ENCODE measurements around the gene RAMP1. TPM values are rescaled to one million over a fixed set of nuclear protein-coding genes. Genes with fewer than 3 reads are reported as not detected.

The RAMP1 gene
- total RNA-seq, 5 donors from 2014 or later (not counting 1 experiment from before 2014, with no cell fraction given): 0.61 to 1.1 (median 0.95) TPM; not detected in 1

- H3K27me3 ChIP-seq (replicated peaks in 1 of 2; ENCODE audit: control insufficient read depth in 2 of 2, extremely low read depth in 1 of 2, insufficient read depth in 2 of 2, low read length in 1 of 2): no peaks in the 10 kb centered on the region
- WGBS (ENCODE audit: insufficient coverage): 89% methylated on average over 2 of the region's 5 CpGs
- Mint-ChIP-seq H3K4me1 (peaks cover 3 to 13% (median 11%) of the 10 kb centered on the region in 3 donors), H3K27me3 (peaks cover 0 to 4% of the 10 kb centered on the region in 2 donors), H3K9me3 (no peaks in the 10 kb centered on the region), H3K27ac (no peak overlapping the region), H3K4me3 (no peak overlapping the region), H3K36me3 (no peaks in the 10 kb centered on the region)
- H3K27ac ChIP-seq (ENCODE audit: low read length): no peak overlapping the region
- DNase-seq: no peak
- no peaks in the 10 kb centered on the region for H3K36me3 ChIP-seq (ENCODE audit: control insufficient read depth in 2 of 2, extremely low read depth in 1 of 2, insufficient read depth in 1 of 2, low read length in 1 of 2)
- POLR2A ChIA-PET: no interaction called here
- no peak overlapping the region for H3K4me3 ChIP-seq (ENCODE audit: control insufficient read depth in 1 of 2, extremely low read depth in 1 of 2, low read length in 1 of 2)
- CTCF ChIA-PET: no interaction called here
- ATAC-seq (replicated peaks in 1 of 4): no peak
- H3K4me1 ChIP-seq (ENCODE audit: control insufficient read depth in 1 of 2, extremely low read depth in 1 of 2, insufficient read depth in 2 of 2, low read length in 2 of 2): no peaks in the 10 kb centered on the region
- H3K9me3 ChIP-seq: no peaks in the 10 kb centered on the region
Observed at GRCh38 chr2:237934186-237934585, 74.8 kb downstream of the RAMP1 start.

- 94% methylated on average over 9 of the region's 11 CpGs for WGBS (ENCODE audit: insufficient coverage)
- Mint-ChIP-seq H3K27me3 (peaks cover 0 to 4% of the 10 kb centered on the region in 2 donors), H3K27ac (no peak overlapping the region), H3K9me3 (peaks cover 0 to 4% (median 3%) of the 10 kb centered on the region in 3 donors), H3K4me1 (peaks cover 15 to 28% (median 24%) of the 10 kb centered on the region in 3 donors), H3K36me3 (peaks cover 6% of the 10 kb centered on the region), H3K4me3 (no peak overlapping the region)
- ChIA-PET POLR2A (no interaction called here), CTCF (no interaction called here)
- H3K36me3 ChIP-seq (ENCODE audit: control insufficient read depth in 2 of 2, extremely low read depth in 1 of 2, insufficient read depth in 1 of 2, low read length in 1 of 2): no peaks in the 10 kb centered on the region
- no peak overlapping the region for H3K4me3 ChIP-seq (ENCODE audit: control insufficient read depth in 1 of 2, extremely low read depth in 1 of 2, low read length in 1 of 2)
- H3K27ac ChIP-seq (ENCODE audit: low read length): no peak overlapping the region
- H3K4me1 ChIP-seq (ENCODE audit: control insufficient read depth in 1 of 2, extremely low read depth in 1 of 2, insufficient read depth in 2 of 2, low read length in 2 of 2): peaks cover 0 to 9% of the 10 kb centered on the region in 2 experiments
- H3K9me3 ChIP-seq: no peaks in the 10 kb centered on the region
- ATAC-seq (replicated peaks in 1 of 4): no peak
- DNase-seq: no peak
- H3K27me3 ChIP-seq (replicated peaks in 1 of 2; ENCODE audit: control insufficient read depth in 2 of 2, extremely low read depth in 1 of 2, insufficient read depth in 2 of 2, low read length in 1 of 2): no peaks in the 10 kb centered on the region
Observed at GRCh38 chr2:237935740-237936452, 76.5 kb downstream of the RAMP1 start.

GRCh38 chr2:237939251-237939650 lies 79.8 kb downstream of the RAMP1 start:
- Histone ChIP-seq H3K4me3 (ENCODE audit: control insufficient read depth in 1 of 2, extremely low read depth in 1 of 2, low read length in 1 of 2) (no peak overlapping the region), H3K27me3 (replicated peaks in 1 of 2; ENCODE audit: control insufficient read depth in 2 of 2, extremely low read depth in 1 of 2, insufficient read depth in 2 of 2, low read length in 1 of 2) (no peaks in the 10 kb centered on the region), H3K9me3 (no peaks in the 10 kb centered on the region), H3K4me1 (ENCODE audit: control insufficient read depth in 1 of 2, extremely low read depth in 1 of 2, insufficient read depth in 2 of 2, low read length in 2 of 2) (peaks cover 15 to 42% of the 10 kb centered on the region in 2 experiments), H3K27ac (ENCODE audit: low read length) (no peak overlapping the region), H3K36me3 (ENCODE audit: control insufficient read depth in 2 of 2, extremely low read depth in 1 of 2, insufficient read depth in 1 of 2, low read length in 1 of 2) (no peaks in the 10 kb centered on the region)
- Mint-ChIP-seq H3K27me3 (no peaks in the 10 kb centered on the region), H3K27ac (peak overlapping the region; percentile 2 to 26), H3K4me1 (peaks cover 43 to 61% (median 45%) of the 10 kb centered on the region in 3 donors), H3K4me3 (no peak overlapping the region), H3K36me3 (peaks cover 9% of the 10 kb centered on the region), H3K9me3 (peaks cover 0 to 5% (median 4%) of the 10 kb centered on the region in 3 donors)
- ChIA-PET POLR2A (no interaction called here), CTCF (interaction anchor here in 1 of 2 donors (1.1 kb wide), 1 partner anchor 16 kb away, joined by 3 read pairs; no protein-coding TSS in a partner anchor)
- DNase-seq: no peak
- no peak for ATAC-seq (replicated peaks in 1 of 4)

- Histone ChIP-seq H3K4me3 (ENCODE audit: control insufficient read depth in 1 of 2, extremely low read depth in 1 of 2, low read length in 1 of 2) (no peak overlapping the region), H3K27ac (ENCODE audit: low read length) (peak overlapping the region; percentile 83), H3K4me1 (ENCODE audit: control insufficient read depth in 1 of 2, extremely low read depth in 1 of 2, insufficient read depth in 2 of 2, low read length in 2 of 2) (peaks cover 16 to 57% of the 10 kb centered on the region in 2 experiments), H3K9me3 (no peaks in the 10 kb centered on the region), H3K36me3 (ENCODE audit: control insufficient read depth in 2 of 2, extremely low read depth in 1 of 2, insufficient read depth in 1 of 2, low read length in 1 of 2) (no peaks in the 10 kb centered on the region), H3K27me3 (replicated peaks in 1 of 2; ENCODE audit: control insufficient read depth in 2 of 2, extremely low read depth in 1 of 2, insufficient read depth in 2 of 2, low read length in 1 of 2) (no peaks in the 10 kb centered on the region)
- Mint-ChIP-seq H3K36me3 (peaks cover 12% of the 10 kb centered on the region), H3K27me3 (no peaks in the 10 kb centered on the region), H3K9me3 (peaks cover 3 to 11% (median 10%) of the 10 kb centered on the region in 3 donors), H3K4me3 (peak overlapping the region in 1 of 3 donors; percentile 65), H3K27ac (peak overlapping the region; percentile 96 to 98), H3K4me1 (peaks cover 56 to 70% (median 57%) of the 10 kb centered on the region in 3 donors)
- DNase-seq (no peak), ATAC-seq (replicated peaks in 1 of 4) (no peak)
- CTCF ChIA-PET: no interaction called here
- POLR2A ChIA-PET: no interaction called here
Observed at GRCh38 chr2:237940828-237941227, 81.4 kb downstream of the RAMP1 start.

- Mint-ChIP-seq H3K27me3 (no peaks in the 10 kb centered on the region), H3K36me3 (peaks cover 12% of the 10 kb centered on the region), H3K9me3 (peaks cover 3 to 14% (median 11%) of the 10 kb centered on the region in 3 donors), H3K4me1 (peaks cover 58 to 73% (median 60%) of the 10 kb centered on the region in 3 donors), H3K27ac (peak overlapping the region; percentile 96 to 98), H3K4me3 (peak overlapping the region; percentile 22 to 65 (median 32))
- 100% methylated on average over 1 of the region's 2 CpGs for WGBS (ENCODE audit: insufficient coverage)
- H3K36me3 ChIP-seq (ENCODE audit: control insufficient read depth in 2 of 2, extremely low read depth in 1 of 2, insufficient read depth in 1 of 2, low read length in 1 of 2): no peaks in the 10 kb centered on the region
- ATAC-seq (replicated peaks in 1 of 4) (no peak), DNase-seq (no peak)
- ChIA-PET CTCF (no interaction called here), POLR2A (no interaction called here)
- H3K4me1 ChIP-seq (ENCODE audit: control insufficient read depth in 1 of 2, extremely low read depth in 1 of 2, insufficient read depth in 2 of 2, low read length in 2 of 2): peaks cover 18 to 61% of the 10 kb centered on the region in 2 experiments
- no peaks in the 10 kb centered on the region for H3K27me3 ChIP-seq (replicated peaks in 1 of 2; ENCODE audit: control insufficient read depth in 2 of 2, extremely low read depth in 1 of 2, insufficient read depth in 2 of 2, low read length in 1 of 2)
- no peaks in the 10 kb centered on the region for H3K9me3 ChIP-seq
- H3K4me3 ChIP-seq (ENCODE audit: control insufficient read depth in 1 of 2, extremely low read depth in 1 of 2, low read length in 1 of 2): no peak overlapping the region
- peak overlapping the region; percentile 83 for H3K27ac ChIP-seq (ENCODE audit: low read length)
Observed at GRCh38 chr2:237941239-237941638, 81.8 kb downstream of the RAMP1 start.

- H3K4me1 Mint-ChIP-seq: peaks cover 62 to 81% (median 70%) of the 10 kb centered on the region in 3 donors
- 20% methylated on average over 1 of the region's 3 CpGs for WGBS (ENCODE audit: insufficient coverage)
Observed at GRCh38 chr2:237942513-237942899, 83.1 kb downstream of the RAMP1 start.

More at GRCh38 chr2:237942513-237942899, 83.1 kb downstream of the RAMP1 start:
- Mint-ChIP-seq H3K36me3 (peaks cover 12% of the 10 kb centered on the region), H3K27me3 (no peaks in the 10 kb centered on the region), H3K4me3 (peak overlapping the region; percentile 22 to 65 (median 32)), H3K27ac (peak overlapping the region; percentile 96 to 98), H3K9me3 (peaks cover 3 to 18% (median 11%) of the 10 kb centered on the region in 3 donors)
- CTCF ChIA-PET: interaction anchor here in 1 of 2 donors (1.2 kb wide), 1 partner anchor 26 kb away, joined by 3 read pairs; no protein-coding TSS in a partner anchor
- Histone ChIP-seq H3K27ac (ENCODE audit: low read length) (peak overlapping the region; percentile 83), H3K4me1 (ENCODE audit: control insufficient read depth in 1 of 2, extremely low read depth in 1 of 2, insufficient read depth in 2 of 2, low read length in 2 of 2) (peaks cover 18 to 64% of the 10 kb centered on the region in 2 experiments), H3K4me3 (ENCODE audit: control insufficient read depth in 1 of 2, extremely low read depth in 1 of 2, low read length in 1 of 2) (no peak overlapping the region), H3K9me3 (no peaks in the 10 kb centered on the region), H3K27me3 (replicated peaks in 1 of 2; ENCODE audit: control insufficient read depth in 2 of 2, extremely low read depth in 1 of 2, insufficient read depth in 2 of 2, low read length in 1 of 2) (no peaks in the 10 kb centered on the region), H3K36me3 (ENCODE audit: control insufficient read depth in 2 of 2, extremely low read depth in 1 of 2, insufficient read depth in 1 of 2, low read length in 1 of 2) (no peaks in the 10 kb centered on the region)
- DNase-seq: no peak
- POLR2A ChIA-PET: no interaction called here
- ATAC-seq (replicated peaks in 1 of 4): peak in 2 of 4 experiments; percentile 25 to 26
